Ectodermal cell (in vitro differentiated cells): Measurements from ENCODE around the gene CTBP2.

ENCODE experiments used
- H3K27ac ChIP-seq: 2 replicates; pipeline ENCODE4 v1.7.0; 2013; ENCODE audit warnings: mild to moderate bottlenecking, low read depth, low read length; ENCODE audit not compliant: insufficient read depth, poor library complexity, severe bottlenecking
- H3K27me3 ChIP-seq: 2 replicates; pipeline ENCODE4 v1.7.0; 2013; ENCODE audit warnings: mild to moderate bottlenecking, low read length; ENCODE audit not compliant: insufficient read depth, control insufficient read depth, poor library complexity, severe bottlenecking
- H3K36me3 ChIP-seq: one replicate; pipeline ENCODE4 v1.7.0; 2013; ENCODE audit warnings: low read length; ENCODE audit not compliant: control insufficient read depth, insufficient read depth
- H3K4me1 ChIP-seq: one replicate; pipeline ENCODE4 v1.7.0; 2013; ENCODE audit warnings: low read length; ENCODE audit not compliant: control insufficient read depth, insufficient read depth
- H3K4me3 ChIP-seq: 2 replicates; pipeline ENCODE4 v1.7.0; 2013; ENCODE audit warnings: low read depth, low read length, control low read depth; ENCODE audit not compliant: insufficient read depth
- H3K9me3 ChIP-seq: 2 replicates; pipeline ENCODE4 v1.7.0; 2013; ENCODE audit warnings: mild to moderate bottlenecking, low read length, moderate library complexity; ENCODE audit not compliant: control insufficient read depth
- WGBS, 2 experiments: methylation state at CpG; one replicate each; pipeline ENCODE4 v1.1.7; 2013; ENCODE audit warnings: missing lambda C conversion rate in 2 of 2; 5-methylcytosine and 5-hydroxymethylcytosine counted together

The CTBP2 gene

DNA sequence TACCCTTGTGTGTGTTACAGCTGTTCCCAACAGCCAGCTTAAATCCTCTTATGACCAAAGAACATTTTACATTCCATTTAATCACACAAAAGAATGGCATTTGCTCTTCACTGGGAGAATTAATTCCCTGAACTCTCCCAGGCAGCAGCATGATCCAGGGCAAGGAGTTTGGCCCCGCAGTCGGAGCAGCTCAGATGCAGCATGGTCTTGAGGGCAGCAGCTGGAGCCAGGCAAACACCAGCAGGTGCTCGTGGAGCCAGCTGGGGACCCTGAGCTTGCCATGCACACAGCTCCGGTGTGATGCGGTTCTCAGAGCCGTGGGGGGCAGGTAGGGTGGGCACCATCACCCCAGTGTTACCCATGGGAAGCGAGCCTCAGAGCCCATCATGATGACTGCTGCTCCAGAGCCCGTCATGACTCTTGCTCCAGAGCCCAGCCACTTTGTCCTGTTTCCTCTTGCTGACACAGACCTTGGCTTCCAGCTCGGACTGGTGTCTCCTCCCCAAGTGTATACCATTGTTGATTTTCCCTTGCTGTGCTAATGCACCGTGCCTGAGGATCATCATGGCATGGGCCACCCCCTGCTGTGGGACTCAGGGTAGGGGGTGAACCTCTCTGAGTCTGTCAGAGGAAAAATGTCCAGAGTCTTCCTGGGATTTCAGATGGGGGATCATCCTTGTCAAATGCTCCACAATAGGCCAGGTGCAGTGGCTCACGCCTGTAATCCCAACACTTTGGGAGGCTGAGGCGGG is 142.6 kb downstream of the CTBP2 start:
- H3K36me3 ChIP-seq: peaks cover 16% of the 10 kb centered on the region
- WGBS, 2 experiments: 90% methylated on average over 12 of the region's 12 CpGs
- H3K9me3 ChIP-seq: no peaks in the 10 kb centered on the region
- peaks cover 5% of the 10 kb centered on the region for H3K4me1 ChIP-seq
- no peak overlapping the region for H3K4me3 ChIP-seq
- H3K27ac ChIP-seq: no peak overlapping the region
- no peaks in the 10 kb centered on the region for H3K27me3 ChIP-seq

GRCh38 chr10:125016611-125017202 is 143.7 kb downstream of the CTBP2 start:
- H3K36me3 ChIP-seq: peaks cover 16% of the 10 kb centered on the region
- H3K4me3 ChIP-seq: no peak overlapping the region
- H3K27me3 ChIP-seq: no peaks in the 10 kb centered on the region
- H3K27ac ChIP-seq: no peak overlapping the region
- 90 to 91% methylated on average over 14 of the region's 14 CpGs for WGBS, 2 experiments
- H3K9me3 ChIP-seq: no peaks in the 10 kb centered on the region
- peaks cover 5% of the 10 kb centered on the region for H3K4me1 ChIP-seq

- WGBS, 2 experiments: 89 to 90% methylated on average over 10 of the region's 10 CpGs
- H3K36me3 ChIP-seq: peaks cover 15% of the 10 kb centered on the region
- no peak overlapping the region for H3K27ac ChIP-seq
- H3K27me3 ChIP-seq: no peaks in the 10 kb centered on the region
- no peaks in the 10 kb centered on the region for H3K9me3 ChIP-seq
- peaks cover 5% of the 10 kb centered on the region for H3K4me1 ChIP-seq
- H3K4me3 ChIP-seq: no peak overlapping the region
These were observed 144.2 kb downstream of the CTBP2 start for GRCh38 chr10:125016123-125016522.

DNA sequence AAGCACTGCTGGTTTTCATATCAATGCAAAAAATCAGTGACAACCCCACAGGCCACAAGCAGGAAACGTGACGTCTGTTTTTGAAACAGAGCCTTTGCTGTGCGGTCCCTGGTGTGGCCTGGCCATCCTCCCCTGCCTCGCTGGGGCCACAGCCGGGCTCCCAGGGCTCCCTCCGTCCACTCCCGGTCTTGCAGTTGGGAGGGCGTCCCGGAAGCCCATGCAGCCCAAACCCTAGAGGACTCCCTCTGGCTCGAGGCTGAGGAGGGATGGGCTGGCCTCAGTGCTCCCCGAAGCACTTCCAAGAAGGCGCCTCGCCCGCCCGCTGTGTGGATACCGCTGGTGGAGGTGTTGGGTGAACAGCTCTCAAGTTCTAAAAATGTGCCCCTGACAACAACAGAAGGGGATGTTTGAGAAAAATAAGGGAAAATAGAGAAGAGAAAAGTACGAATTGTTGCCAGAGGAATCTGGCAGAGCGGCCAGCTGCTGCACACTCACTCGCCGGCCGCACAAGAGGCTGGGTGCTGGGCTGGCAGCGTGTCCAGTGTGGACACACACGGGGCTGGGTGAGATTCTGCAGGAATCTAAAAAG is 144.9 kb downstream of the CTBP2 start:
- Histone ChIP-seq H3K4me1 (peaks cover 5% of the 10 kb centered on the region), H3K36me3 (peaks cover 9% of the 10 kb centered on the region), H3K9me3 (no peaks in the 10 kb centered on the region), H3K27ac (no peak overlapping the region), H3K4me3 (no peak overlapping the region), H3K27me3 (no peaks in the 10 kb centered on the region)
- 96 to 97% methylated on average over 23 of the region's 23 CpGs for WGBS, 2 experiments

- Histone ChIP-seq H3K36me3 (peaks cover 3% of the 10 kb centered on the region), H3K27ac (no peak overlapping the region), H3K27me3 (no peaks in the 10 kb centered on the region), H3K4me3 (no peak overlapping the region), H3K4me1 (peaks cover 6% of the 10 kb centered on the region), H3K9me3 (no peaks in the 10 kb centered on the region)
- 95 to 96% methylated on average over 19 of the region's 19 CpGs for WGBS, 2 experiments
These were observed 145.5 kb downstream of the CTBP2 start for GRCh38 chr10:125014836-125015355.

DNA sequence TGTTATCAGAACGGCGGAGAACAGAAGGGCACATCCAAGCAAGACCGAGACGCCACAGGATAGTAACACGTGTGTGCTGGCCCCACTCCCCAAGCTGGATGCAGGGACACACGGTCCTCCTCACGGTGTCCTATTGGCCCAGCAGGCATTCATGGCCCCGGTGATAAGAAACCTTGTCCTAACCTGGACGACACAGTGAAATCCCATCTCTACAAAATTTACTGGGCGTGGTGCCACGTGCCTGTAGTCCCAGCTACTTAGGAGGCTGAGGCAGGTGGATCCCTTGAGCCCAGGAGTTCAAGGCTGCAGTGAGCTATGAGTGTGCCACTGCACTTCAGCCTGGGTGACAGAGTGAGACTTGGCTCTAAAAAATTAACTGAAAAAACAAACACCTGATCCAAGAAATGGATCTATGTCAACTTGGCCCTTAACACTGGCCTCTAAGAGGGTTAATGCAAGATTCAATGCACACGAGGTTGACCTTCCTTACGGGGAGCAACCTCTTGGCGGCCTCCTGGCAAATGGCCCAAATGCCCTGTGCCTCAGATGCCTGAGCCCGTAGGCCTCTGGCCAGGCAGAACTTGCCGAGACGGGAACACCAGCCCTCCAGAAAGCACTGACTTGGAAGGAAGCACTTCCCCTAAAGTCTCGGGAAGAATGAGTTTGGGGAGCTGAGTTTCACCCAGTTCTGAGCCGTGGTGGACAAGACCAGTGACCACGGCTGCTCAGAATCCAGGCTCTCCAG is 146.1 kb downstream of the CTBP2 start:
- 92 to 94% methylated on average over 20 of the region's 20 CpGs for WGBS, 2 experiments

DNA sequence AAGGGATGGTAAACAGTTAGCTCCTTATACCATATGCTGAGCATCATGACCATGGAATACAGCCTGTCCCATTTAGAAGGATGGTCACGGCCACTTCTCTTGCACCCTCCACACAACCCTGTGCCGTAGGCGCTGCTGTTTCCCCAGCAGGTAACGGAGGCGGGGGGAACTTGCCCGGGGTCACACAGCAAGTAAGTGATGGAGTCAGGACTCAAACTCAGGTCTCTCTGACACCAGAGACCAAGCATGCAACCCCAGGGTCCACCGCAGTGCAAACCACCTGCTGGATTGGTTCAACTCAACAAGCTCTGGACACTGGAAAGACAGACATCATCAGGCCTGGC is 146.9 kb downstream of the CTBP2 start:
- Histone ChIP-seq H3K27me3 (no peaks in the 10 kb centered on the region), H3K27ac (no peak overlapping the region), H3K36me3 (no peaks in the 10 kb centered on the region), H3K9me3 (no peaks in the 10 kb centered on the region), H3K4me1 (peaks cover 14% of the 10 kb centered on the region), H3K4me3 (no peak overlapping the region)
- 89% methylated on average over 7 of the region's 7 CpGs for WGBS, 2 experiments

More for the DNA sequence above, 146.1 kb downstream of the CTBP2 start:
- Histone ChIP-seq H3K9me3 (no peaks in the 10 kb centered on the region), H3K27ac (no peak overlapping the region), H3K4me3 (no peak overlapping the region), H3K4me1 (peaks cover 11% of the 10 kb centered on the region), H3K36me3 (no peaks in the 10 kb centered on the region), H3K27me3 (no peaks in the 10 kb centered on the region)

DNA sequence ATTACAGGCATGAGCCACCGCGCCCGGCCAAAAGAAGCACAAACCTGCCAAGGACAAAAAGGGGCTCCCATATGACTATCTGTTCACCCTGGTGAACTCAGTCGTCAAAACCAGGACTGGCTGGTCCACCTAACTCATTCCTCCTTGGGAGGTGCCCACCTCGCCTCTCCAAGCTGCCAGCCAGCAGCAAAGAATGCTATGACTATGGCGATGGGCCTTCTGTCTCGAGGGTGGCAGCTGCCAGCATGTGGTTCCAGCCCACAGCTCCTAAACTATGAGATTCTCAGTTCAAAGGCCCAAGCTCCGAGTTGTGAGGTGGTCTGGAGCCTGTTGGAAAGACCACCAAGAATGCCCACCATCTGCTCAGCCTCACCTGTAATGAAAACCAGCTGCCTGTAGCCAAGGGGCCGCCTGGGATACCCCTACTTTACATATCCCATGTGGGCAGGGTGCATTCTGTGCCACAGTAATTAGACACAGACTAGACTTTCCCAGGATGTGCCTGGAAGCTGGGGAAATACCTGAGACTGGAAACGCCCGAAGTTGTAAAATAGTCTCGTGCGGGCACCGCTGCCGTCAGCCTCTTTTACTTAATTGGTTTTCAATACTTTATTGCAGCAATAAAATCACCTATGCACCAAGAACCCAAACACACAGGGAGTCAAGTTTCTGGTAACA is 147.4 kb downstream of the CTBP2 start:
- no peak overlapping the region for H3K27ac ChIP-seq
- H3K9me3 ChIP-seq: no peaks in the 10 kb centered on the region
- peaks cover 14% of the 10 kb centered on the region for H3K4me1 ChIP-seq
- H3K4me3 ChIP-seq: no peak overlapping the region
- H3K36me3 ChIP-seq: no peaks in the 10 kb centered on the region
- WGBS, 2 experiments: 88 to 91% methylated on average over 15 of the region's 15 CpGs
- H3K27me3 ChIP-seq: no peaks in the 10 kb centered on the region

GRCh38 chr10:125011926-125012705 is 148.2 kb downstream of the CTBP2 start:
- H3K27me3 ChIP-seq: no peaks in the 10 kb centered on the region
- H3K9me3 ChIP-seq: no peaks in the 10 kb centered on the region
- 93 to 94% methylated on average over 27 of the region's 27 CpGs for WGBS, 2 experiments
- H3K4me1 ChIP-seq: peaks cover 9% of the 10 kb centered on the region
- H3K27ac ChIP-seq: no peak overlapping the region
- no peaks in the 10 kb centered on the region for H3K36me3 ChIP-seq
- no peak overlapping the region for H3K4me3 ChIP-seq
